HG03095 (cell line): Measurements from ENCODE around the gene FOXO6.

Experiments used
- ATAC-seq: cut with Tn5 transposase; IDR thresholded peaks from one replicate; pipeline ENCODE4 v1.9.1; 2021; ENCODE audit warnings: moderate library complexity; ENCODE audit not compliant: unreplicated experiment

FOXO6 gene

DNA sequence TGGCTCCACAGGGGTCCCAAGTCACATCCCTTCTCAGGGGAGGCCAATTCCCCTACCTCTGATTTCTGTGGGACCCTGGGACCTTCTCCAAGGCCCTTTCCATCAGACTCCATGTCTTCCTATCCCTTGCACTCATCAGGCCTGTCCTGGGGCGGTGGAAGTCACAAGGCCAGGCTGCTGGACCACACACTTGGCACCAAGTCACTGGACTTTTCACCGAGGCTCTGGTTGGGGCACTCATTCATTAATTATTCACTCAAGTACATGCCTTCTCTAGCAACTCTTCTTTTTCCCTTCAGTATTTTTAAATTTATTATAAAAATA lies 11.2 kb upstream of the FOXO6 start:
- no peak for ATAC-seq

DNA sequence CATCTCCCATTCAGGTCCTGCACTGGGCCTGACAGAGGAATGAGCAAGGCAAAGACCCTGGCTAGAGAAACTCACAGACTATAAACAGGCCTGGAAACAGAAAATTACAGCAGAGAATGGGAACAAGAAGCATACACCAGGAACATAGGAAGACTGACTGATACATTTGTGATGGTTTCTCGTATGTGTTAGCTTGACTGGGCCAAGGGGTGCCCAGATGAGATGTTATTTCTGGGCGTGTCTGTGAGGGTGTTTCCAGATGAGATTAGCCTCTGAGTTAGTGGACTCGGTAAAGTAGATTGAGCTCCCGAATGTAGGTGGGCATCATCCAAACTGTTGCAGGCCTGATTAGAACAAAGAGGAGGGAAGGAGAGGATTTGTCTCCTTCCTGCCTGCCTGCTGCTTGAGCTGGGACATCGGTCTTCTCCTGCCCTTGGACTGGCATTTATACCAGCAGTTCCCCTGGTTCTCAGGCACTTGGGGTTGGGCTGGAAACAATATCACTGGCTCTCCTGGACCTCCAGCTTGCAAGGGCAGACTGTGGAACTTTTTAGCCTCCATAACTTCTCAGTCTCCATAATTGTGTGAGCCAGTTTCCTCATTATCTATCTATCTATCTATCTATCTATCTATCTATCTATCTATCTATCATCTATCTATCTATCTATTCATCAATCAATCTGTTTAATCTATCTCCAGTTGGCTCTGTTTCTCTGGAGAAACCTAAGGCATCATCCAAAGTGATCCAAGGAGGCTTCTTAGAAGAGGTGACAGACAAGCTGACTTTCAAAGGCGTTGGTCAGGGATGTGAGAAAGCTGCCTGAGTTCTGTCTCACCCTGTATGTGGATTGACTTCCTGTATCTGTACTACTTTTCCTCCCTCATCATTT lies 9.7 kb upstream of the FOXO6 start:
- ATAC-seq = no peak

DNA sequence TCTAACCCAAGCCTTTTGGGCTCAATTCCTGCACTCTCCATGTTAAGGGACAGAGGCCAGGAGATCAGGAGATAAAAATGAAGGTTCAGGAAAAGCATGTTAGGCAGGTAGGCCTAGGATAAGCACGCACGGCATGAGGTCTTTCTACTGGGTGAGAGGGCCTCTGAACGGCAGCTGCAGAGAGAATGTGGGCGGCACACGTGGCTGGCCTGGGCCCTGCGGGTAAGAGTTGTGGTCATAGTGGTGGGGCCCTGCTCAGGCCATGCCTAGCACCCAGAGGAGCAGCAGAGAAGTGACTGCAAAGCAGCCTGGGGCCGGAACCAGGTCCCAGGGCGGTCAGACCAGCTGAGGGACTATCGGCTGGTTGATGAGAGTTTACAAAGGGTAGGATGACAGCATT lies 7.5 kb upstream of the FOXO6 start:
- peak; percentile 68 for ATAC-seq

DNA sequence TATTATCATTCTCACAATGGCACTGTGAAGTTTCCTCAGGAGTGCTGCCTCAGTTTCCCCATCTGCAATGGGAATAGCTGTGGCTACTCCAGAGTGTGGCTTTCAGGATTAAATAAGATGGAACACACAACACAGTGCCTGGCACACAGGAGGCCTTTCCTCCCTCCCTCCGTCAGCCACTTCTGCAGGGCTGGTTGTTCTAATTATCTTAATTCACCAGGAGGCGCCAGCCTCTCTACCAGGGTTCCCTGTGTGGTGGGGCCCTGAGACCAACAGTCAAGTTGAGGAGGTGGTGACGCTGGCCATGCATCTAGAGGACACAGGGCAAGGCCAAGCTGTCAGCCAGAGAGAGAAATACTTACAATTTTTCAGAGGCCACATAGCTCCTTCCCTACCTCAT lies 6.3 kb upstream of the FOXO6 start:
- no peak for ATAC-seq

DNA sequence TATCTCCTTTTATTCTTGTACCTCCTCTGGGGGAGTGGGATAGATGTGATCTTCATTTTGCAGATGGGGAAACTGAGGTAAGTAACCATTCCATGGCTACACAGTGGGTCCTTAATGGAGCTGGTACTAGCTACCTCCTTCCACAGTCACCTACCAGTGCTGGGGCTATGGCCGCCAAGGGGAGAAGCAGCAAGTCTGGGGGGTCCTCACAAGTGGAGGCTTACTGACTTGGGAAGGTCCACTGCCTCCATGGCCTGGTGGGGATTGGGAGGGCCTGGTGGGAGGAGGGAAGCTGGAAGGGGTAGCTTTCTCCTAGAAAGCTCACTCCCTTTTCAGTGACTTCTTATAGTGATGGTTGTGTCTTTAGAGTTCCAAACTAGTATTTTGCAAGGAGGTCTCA lies 5.9 kb upstream of the FOXO6 start:
- ATAC-seq = no peak

DNA sequence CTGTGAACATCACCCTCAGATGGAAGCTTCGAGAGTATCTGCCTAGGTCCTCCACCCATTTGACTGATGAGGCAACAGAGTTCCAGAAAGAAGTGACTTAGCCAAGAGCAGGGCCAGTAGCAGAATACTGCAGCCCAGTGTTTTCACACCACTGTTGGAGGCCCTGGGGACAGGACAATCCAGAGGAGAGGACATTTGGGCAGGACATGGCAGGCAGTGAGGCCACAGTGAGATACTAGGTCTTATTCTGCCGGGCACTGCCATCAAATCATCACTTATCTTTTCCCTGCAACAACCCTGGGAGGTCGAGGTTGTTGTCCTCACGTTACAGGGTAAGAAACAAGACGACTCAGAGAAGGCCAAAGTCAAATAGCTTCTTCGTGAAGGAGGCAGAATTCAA lies 5.5 kb upstream of the FOXO6 start:
- ATAC-seq = no peak

DNA sequence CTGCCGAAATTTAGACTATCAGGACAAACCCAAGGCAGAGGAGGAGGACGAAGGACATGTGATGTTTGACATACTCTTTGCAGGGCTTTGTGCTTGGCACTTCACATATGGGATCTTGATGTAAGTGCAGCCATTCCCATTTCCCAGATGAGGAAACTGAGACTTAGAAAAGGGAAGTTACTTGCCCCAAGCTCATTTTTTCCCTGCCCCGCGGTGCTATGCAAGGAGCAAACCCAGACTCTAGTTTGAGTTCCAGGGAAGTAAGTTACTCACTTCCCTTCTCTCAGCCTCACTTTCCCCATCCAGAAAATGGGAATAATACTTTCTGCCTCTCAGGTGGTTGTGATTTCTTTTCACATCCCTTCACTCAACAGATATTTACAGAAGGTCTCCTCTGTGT lies 4.5 kb upstream of the FOXO6 start:
- no peak for ATAC-seq

DNA sequence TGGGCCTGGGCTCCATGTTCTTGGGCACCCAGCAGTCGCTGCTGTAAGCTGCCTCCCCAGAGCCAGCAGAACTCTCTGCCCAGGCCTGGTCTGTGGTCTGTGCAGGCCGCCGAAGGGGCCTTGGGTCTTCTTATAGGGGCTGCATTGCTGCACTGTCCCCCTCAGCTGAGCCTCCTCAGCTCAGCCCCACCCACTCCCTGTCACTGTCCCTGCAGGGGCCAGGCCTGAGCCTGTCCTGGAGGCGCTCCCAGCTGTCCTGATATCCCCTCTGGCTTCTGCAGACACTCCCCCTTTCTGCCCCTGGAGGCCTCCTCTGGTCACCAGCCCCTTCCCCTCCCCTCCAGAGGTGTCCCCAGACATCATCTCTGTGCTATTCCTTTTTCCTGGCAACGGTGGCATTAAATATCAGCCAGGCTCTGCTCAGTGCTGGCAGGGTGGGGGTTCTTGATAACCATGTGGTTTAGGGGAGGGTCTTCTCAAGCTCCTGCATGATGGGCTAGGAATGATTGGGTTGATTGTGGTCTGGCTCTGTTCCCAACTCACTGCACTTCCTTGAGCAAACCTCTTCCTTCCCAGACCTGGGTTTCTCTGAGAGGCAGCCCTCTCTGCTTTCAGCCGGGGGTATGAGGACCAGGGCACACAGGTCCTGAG lies 3.7 kb upstream of the FOXO6 start:
- ATAC-seq = no peak

DNA sequence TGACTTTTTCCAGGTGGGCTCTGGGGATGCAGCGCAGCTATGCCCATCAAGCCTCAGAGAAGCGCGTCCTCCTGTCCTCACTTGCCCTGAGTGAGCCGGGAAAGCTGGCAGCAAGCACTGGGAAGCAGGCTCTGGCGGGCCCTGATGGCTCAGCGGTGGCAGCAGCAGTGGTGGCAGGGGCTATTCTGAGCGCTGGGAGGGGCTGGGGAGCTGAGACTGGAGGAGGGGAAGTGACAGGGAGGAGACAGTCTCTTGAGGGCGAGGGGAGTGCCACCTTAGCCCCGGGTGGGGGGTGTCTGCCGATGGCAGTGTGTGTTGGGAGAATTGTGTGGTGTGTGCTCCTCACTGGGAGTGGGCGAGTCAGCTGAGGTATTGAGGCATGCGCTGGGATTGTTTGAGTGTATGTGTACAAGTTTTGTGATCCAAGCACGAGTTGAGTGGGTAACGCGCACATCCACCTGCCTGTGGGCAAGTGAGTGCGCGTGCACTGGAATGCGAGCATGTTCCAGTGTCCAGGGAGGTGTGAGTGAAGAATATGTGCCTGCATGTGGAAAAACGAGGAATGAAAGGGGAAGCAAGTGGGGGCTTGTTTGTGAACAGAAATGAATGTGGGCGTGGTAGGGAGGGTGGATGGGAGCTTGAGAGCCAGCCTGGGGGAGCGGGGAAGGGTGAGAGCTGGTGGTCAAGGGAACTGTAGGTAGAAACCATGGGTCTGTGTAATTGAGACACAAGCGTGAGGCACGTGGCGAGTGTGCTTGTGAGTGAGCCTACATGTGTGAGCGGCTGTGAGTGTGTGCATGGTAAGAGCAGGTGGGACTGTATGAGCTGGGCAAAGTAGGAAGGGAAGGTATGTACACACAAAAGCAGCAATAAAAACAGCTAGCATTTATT lies 2.9 kb upstream of the FOXO6 start:
- no peak for ATAC-seq

DNA sequence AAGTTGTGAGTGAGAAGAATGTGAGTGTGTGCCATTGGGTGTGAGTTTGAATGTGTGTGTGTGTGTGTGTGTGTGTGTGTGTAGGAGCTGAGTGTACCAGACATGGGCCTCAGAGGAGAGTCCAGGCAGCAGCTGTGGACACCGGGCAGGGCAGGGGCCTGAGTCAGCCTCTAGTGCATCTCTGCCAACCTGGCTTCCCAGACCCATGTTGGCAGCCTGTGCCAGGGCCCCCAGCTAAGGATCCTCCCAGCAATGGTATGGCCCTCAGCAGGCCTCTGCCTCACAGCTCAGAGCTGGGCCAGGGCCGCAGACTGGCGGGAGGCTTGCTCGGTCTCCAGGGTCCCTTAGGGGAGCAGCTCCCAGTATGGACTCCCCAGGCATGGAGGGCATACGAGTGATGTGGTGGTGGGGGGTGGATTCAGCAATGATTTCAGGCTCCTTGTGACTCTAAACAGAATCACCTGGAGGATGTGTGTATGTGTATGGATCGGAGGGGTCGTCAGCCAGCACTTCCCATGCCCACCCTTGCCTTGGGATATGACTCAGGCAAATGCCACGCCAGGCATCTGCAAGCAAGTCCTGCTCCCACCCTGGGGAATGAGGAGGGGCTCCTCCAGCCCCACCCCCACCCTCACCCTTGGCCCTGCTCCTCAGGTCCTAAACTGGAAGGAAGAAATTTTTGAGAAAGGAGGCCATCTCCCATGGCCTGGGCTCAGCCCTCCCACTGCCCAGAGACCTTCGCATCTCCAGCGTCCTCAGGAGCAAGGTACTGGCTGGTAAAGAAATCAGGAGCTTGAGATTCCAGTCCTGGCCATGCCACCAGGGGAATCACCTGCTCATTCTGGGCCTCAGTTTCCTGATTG lies 1.8 kb upstream of the FOXO6 start:
- ATAC-seq = no peak

DNA sequence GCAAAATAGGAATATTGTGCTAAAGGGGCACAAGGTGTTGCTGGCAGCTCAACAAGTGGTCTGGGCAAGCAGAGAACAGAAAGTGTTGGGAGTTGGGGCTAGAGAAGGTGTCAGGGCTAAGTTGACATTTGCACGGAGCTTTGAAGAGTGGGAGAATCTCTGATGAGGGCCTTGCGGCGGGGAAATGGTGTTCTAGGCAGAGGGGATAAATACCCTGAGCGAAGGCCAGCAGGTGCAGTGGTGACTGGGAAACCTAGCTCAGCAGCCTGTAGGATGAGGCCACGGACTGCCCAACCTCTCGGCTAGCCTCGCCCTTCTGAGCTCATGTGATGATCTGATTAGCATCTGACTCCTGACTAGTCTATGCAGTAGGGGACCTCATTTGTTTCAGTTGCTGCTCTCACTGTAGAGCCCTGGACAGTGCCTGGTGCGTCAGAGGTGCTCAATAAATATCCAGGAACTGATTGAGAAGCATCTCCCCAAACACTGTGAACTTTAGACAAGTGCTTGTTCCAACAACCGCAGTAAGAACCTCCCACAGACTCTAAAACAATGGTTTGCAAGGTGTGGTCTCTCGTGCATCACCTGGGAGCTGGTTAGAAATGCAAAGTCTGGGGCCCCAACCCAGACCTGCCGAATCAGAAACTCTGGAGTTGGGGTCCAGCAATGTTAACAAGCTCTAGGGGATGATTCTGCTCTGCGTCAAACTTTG lies 1.0 kb upstream of the FOXO6 start:
- ATAC-seq = no peak

DNA sequence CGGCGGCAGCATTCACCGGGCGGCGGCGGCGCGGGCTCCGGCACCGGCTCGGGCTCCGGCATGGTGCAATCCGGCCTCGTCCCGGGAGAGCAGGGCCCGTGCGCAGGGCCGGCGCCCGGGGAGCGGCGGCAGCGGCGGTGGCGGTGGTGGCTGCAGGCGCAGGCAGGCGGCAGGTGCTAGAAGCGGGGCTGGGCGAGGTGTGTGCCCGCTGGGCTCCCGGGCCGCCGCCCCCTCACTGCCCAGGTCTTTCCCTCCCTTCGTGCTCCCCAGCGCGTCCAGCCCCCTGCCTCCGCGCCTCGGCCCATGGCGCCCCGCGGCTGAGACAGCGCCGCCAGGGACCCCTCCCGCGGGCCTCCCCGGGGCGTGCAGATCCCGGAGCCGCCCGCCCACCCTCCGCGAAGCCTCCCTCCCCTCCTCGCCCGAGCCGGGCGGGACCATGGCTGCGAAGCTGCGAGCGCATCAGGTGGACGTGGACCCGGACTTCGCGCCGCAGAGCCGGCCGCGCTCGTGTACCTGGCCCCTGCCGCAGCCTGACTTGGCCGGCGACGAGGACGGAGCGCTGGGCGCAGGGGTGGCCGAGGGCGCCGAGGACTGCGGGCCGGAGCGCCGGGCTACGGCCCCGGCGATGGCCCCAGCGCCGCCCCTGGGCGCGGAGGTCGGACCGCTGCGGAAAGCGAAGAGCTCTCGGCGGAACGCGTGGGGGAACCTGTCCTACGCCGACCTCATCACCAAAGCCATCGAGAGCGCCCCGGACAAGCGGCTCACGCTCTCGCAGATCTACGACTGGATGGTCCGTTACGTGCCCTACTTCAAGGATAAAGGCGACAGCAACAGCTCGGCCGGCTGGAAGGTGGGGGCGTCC lies 492 bp downstream of the FOXO6 start:
- ATAC-seq = peak; percentile 14

DNA sequence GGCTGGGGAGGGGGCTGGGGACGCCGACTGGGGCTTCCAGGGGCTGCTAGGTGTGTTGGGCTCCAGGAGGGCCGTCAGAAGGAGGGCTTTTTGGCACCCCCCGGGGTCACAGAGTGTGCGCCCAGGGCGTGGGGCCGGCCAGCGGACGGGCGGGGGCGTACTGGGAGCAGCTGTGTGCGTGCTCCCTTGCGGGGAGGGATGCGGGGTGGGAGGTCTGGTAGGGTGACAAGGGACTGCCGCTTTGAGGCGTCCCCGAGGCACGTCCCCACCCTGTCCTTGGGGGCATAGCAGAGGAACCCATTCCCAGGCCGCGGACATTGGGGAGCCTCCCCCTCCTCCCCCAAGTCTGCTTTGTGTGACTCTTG lies 1.1 kb downstream of the FOXO6 start:
- ATAC-seq = no peak

DNA sequence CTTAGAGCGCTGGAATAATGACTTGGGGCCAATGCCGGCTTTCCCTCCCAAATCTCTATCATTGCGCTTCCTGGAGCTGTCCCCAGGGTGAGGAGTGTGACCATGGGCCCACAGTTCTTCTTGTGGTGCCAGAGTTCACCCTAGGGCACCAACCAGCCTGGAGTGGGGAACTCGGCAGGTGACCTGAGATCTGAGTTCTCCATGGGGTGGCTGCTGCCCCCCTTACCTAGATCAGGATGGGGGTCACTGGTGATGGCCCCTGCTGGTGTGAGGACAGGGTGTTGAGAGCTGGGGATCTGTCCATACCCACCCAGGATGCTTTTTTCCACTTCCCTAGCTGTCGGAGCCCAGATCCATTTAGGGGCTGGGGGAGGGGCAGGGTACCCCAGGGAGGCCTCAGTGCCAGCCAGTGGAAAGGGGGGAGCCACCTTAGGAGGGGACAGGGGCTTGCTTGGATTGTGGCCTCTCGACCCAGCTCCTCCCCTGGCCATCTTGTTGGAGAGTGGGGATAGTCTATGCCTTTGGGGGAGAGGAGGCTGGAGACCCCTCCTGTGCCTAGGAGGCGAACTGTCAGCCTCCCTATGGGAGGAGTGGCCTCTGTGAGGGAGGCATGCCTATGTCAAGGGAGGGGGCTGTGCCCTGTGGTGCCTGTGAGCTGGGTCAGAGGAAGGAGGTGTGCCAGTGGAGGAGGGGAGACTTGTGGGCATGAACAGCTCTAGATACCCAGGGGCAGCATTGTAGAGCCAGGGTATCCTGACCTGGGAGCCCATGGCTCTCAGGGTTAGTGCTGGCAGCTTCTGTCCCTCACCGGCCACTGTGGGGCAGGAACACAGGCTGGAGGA lies 1.7 kb downstream of the FOXO6 start:
- ATAC-seq = no peak

DNA sequence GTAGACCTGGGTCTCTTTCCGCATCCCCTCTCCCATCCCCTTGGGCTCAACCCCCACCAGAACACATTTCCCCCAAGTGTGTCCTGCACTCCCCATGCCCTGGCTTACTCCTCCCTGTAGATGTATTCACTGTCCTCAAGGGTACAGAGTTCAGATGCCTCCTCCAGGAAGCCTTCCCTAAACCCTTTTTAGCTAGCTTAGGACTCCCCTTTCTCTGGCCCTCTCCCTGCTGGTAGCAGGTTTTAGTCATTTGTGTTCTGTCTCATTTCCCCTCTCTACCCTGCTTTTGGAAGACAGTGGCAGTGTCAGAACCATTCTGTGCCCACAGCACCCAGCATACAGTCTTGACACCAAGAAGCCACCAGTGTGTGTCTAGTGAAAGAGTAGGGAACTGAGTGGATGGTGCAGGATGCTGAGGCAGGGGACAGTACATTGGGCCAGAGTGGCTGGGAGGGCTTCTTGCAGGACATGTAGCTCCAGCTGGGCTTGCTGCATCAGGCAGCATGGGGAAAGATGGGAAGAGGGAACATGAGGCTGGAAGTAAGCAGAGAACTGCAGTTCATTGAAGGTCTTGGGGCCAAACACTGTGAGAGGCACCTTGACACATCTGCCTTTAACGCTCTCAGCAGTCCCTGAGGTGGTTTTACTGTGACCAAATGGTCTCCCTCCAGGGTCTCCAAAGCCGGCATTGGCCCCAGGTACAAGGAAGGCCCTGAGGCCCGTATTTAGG lies 2.5 kb downstream of the FOXO6 start:
- ATAC-seq = no peak

DNA sequence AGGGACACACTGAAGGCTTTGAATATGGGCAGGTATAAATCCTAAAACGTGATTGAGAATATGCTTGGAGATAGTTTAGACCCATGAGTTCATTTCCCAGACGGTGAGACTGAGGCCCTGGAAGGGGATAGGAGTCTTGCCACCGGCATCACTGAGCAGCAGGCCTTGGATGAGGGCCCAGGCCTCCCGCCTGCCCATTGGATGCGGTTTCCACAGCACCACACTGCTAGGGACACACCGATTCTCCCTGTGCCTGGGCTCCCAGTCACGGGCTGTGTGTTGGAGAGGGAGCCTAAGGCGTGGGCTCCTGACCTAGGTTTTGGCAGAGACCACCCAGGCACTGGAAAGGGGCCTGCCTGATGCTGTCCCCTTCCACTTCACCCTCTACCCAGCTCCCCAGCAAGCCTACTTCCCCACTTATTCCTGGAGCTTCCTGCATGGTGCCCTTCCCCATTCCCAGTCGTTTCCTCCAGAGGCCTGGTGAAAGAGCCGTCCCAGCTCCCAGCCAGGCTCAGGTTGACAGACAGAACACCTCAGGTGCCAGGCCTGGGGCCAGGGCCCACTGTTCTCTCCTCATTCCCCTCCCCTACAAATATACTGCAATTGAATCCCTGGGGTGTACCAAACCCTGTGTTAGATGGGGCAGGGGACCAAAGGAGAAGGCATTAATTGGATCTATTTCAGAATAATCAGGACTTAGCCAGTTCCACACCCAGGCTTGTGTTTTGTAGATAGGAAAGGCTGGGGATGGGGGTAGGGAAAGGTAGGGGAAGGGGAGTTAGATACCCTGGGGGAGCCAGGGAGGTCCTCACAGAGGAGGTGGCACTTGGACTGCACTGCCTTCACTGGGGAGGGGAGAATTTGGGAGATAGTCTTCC lies 3.4 kb downstream of the FOXO6 start:
- no peak for ATAC-seq

DNA sequence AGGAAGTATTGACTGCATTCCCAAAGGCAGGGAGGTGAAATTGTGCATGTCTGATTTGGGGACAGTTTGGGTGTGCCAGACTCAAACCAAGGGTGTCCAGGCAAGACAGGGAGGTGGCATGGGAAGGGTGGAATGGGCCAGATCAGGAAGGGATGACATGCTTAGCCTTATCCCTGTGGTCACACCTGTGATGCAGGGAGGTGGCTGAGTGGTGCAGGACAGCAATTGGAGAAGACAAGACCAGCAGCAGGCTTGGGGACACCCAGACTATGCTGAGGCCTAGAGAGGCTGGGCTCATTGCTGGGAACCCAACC lies 4.0 kb downstream of the FOXO6 start:
- ATAC-seq = no peak
